ENCODE measurements around the gene HLA-A.
"Not testable (repeated sequence)": the region's sequence is repeated elsewhere in the genome, so short reads cannot be mapped to it uniquely, and the experiment has no call there.

The HLA-A gene

DNA sequence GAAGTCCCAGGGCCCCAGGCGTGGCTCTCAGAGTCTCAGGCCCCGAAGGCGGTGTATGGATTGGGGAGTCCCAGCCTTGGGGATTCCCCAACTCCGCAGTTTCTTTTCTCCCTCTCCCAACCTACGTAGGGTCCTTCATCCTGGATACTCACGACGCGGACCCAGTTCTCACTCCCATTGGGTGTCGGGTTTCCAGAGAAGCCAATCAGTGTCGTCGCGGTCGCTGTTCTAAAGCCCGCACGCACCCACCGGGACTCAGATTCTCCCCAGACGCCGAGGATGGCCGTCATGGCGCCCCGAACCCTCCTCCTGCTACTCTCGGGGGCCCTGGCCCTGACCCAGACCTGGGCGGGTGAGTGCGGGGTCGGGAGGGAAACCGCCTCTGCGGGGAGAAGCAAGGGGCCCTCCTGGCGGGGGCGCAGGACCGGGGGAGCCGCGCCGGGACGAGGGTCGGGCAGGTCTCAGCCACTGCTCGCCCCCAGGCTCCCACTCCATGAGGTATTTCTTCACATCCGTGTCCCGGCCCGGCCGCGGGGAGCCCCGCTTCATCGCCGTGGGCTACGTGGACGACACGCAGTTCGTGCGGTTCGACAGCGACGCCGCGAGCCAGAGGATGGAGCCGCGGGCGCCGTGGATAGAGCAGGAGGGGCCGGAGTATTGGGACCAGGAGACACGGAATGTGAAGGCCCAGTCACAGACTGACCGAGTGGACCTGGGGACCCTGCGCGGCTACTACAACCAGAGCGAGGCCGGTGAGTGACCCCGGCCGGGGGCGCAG, at the start of gene HLA-A:
HLA-A (plus strand) TSS at position 258 of the 778 bp plus-strand sequence; CDS start at position 280, 22 bp downstream.
- peak; percentile 87 to 89 for DNase-seq

DNA sequence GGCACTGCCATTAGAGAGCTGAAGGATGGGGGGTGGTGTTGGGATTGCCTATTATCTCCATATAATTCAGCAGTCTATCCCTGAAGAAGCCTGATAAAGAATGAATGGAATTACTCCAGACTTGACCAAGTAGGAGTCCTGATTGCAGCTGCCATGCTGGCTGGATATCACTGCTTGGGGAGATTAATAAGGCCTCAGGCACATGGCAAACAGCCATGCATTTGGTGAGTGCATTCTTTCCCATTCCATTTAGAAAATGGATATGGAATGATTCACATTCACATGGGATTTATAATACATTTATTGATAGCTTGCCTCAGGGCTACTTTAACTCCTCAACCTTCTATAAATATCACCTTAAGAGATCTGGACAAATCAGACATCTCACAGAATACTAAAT, 49.6 kb upstream of the HLA-A start:
- no peak for DNase-seq

DNA sequence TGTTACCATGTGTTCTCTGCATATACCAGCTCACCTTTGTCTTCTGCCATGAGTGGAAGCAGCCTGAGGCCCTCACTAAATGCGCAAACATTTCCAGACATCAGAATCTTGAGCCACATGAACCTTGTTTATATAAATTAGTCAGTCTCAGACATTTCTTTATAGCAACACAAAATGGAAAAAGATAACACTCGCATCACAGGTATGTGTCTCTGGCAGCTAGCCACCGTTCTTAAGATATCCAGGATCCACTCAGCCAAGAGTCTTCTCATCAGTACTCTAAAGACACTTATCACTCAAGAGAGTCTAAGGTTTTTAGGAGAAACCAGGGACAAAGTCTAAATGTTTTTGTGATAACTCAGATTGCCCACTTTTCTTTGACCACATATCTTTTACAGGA, 43.1 kb upstream of the HLA-A start:
- DNase-seq, result no peak

DNA sequence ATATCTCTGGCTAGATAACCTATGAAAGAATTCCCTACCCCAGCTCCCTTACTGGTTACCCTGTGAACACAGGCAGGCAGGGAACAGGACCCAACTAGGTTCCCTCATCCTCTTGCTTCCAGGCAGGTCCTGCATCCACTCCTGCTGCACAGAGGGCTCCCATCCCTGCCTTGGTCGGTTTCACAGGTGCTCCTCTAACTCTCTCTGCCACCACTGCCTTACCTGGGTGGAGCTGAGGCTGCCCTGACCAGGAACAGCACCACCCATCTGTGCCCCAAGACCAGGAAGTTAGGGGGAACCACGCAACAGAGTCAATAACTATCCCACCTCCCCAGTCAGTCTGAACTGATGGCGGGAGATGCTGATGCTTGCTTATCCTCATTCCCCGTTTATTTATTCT, 37.0 kb upstream of the HLA-A start:
- DNase-seq, result no peak

DNA sequence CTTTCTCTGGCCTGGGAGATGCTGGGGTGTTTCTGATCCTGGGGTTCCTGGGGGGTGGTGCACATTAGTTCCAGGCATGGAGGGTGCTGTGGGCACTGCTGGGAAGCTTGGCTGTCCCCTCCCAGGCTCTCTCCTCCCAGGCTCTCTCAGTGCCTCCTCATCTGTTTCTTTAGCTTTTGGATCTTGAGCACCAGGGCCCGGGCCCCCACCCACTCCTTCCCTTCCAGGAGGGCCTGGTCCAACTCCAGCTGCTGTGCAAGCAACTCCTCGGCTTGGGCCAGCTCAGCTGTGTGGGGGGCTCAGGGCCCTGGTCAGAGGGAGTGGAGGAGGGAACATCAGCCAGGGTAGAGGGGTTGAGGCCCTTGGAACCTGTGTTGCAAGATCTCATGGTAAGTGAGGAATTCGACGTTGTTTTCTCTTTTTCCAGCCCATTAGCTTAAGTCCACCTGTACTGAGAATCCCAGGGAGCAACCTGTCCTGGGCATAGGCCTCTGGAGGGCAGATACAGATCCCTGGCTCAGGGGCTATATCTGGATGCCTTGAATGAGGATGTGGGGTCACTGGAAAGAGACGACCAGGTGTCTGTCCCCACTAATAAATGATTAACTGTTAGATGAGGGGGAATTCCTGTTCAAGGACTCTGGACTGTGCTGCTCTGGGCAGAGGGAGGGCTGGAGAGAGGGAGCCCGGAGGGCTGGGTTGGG, 34.5 kb upstream of the HLA-A start:
- DNase-seq, result no peak

DNA sequence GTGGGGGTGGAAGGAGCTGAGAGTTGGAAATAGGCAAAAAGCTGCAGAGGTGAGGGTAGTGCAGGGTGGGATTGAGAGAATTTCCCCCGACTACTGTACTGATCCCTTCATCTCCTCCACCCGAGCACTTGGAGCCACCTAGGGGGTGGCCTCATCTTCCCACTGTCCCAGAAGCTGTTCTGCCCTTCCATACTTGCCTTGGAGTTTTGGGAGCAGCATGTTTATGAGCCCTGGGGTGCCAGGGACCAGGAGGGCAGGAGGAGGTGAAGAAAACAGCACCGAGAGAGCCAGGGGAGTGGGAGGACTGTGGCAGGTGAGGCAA, 34.0 kb upstream of the HLA-A start:
- no peak for DNase-seq

DNA sequence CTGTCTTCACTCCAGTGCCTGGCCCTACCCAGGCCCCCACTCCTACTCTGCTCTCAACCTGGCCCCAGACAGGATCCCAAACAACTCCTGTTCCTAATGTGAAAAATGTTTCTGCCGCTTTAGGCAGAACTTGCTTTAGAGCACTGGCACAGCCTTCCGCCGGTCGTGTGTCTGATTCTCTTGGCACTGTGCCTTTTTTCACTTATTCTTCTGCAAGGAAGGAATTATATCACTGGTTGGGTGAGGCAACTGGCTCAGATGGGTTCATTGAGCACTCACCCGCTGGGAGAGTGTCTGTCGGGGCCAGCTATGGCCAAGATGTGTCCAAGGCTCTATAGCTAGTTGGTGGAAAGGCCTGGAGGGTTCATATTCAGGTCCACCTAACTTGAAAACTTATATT, 33.6 kb upstream of the HLA-A start:
- no peak for DNase-seq

DNA sequence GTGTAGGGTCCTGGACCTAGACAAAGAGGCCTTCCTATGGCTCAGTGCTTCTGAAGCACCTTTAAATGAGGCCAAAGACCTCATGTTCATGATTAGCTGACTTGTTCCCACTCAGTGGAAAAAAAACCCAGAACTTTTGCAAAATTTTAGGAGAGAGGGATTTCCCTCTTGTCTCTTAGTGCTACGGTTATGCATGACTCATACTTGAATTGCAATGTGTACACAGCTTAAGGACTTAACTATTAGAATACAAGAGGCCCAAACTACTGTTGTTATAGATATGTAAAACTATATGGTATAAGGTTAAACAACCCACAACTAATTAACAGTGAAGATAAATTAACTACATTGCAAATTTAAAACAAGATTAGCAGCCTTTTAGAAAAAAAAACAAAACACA, 32.3 kb upstream of the HLA-A start:
- no peak for DNase-seq

DNA sequence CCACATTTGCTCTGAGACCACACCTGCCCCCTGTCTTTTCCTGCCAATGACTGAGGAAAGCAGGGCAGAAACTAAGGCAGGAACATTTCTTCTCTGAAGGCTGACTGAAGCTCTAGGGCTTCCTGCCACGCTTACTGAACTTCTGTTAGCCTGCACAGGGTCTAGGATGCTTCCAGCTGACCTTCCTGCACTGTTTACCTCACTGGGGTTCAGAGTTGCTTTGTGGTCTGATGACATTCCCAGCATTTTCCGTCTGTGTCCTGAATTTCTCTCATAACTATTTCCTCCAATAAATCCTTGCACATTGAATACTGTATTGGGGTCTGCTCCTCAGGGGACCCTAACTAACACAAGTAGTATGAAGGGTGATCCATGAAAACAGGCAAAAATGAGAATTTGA, 29.5 kb upstream of the HLA-A start:
- no peak for DNase-seq

DNA sequence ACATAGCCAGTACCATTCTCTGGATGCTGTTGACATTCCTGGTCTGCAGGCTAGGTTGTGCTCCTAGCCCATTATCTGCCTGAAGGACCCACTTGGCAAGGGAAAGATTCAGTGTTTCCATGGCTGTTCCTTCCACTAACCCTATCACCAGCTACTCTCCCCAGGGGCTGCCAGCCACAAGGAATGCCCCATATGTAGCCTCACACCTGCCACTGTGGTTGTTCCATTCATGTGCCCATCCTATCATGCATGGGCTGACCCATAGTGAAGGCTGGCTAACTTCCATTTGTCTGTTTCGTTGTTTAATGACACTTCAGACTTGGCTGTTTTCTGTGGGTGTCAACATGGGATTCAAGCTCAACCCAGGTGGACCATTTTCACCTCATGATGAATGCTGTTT, 25.6 kb upstream of the HLA-A start:
- DNase-seq, result no peak

DNA sequence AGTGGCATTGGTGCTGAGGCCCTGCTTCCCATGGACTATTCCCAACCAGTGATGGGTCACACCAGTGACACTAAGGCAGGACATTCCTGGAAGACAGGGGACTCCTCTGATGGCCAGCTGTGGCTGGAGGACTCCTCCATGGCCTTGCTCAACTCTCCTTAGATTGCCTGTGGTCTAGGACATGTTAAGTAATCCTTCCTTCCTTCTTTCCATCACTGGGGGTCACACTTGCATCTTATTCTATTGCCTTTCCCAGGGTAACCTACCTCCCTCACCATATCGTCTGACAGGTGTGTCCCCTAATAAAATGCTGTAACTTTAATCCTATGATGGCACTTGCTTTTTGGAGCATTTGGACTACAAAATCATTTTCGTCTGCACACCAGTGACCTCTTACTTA, 24.5 kb upstream of the HLA-A start:
- DNase-seq, result no peak

DNA sequence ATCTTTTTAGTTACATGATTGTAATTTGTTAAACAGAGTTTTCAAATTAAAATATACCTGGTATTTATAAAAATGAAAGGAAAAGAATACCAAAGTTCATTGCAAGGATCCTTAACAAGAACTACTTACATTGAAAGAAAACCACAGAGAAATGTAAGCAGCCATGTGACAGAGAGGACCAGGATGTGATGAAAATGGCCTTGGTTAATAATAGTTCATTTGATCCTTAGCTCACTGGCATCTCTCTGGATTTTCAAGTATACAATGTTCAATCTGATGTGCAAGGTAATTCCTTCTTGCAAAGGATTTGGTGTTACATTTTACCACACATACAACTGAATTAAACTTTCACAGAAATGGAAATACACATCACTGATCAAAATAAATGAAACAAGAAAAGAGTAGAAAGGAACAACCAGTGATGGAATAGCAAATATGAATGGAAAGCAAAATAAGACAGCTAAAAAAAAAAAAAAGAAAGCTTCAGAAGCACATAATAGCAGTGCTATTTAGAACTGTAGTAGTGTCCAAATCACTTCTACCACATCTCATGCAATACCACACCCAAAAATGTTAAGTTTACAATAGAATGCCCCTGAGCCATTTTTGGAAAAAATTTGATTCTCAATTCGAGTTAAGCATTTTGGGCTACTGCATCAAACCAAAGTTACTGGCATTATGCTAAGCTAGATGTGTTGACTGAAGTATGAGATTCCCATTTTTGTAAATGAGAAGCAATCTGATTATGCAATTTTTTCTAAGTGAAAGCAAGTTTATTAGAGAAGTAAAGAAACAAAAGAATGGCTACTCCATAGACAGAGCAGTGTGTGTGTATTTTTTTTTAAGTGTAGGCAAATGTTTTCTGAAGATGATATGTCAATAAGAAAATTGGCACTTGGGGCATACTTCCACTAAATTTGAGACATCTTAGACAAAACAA, 22.6 kb upstream of the HLA-A start:
- DNase-seq, result no peak

DNA sequence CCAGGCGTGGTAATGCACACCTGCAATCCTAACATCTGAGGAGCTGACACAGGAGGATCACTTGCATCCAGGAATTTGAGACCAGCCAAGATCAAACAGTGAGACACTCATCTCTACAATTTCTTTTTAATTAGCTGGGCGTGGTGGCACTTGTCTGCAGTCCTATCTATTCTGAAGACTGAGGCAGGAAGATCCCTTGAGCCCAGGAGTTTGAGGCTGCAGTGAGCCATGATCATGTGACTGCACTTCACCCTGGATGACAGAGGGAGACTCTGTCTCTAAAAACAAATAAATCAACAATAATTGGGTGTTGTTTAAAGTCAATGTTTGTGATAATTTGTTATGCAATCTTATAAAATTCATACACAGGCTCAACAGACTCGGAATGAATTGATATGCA, 18.0 kb upstream of the HLA-A start:
- DNase-seq, result no peak

DNA sequence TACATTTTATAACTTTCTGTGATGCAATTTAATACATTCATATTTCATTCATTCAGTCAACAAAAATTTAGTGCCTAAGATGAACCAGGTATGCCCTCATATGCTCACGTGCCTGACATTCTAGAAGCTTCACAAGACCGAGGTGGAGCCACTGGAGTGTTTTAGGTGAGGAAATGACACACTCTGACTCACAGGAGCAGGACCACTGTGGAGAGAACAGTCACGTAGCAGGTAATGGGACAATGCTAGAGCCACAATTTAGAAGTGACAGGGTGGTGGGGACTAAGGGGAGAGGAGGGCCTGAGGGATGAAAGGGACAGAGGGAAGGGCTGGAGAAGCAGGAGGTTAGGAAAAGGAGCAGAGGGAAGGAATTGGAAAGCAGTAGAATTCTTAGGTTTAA, 17.6 kb upstream of the HLA-A start:
- DNase-seq, result no peak

DNA sequence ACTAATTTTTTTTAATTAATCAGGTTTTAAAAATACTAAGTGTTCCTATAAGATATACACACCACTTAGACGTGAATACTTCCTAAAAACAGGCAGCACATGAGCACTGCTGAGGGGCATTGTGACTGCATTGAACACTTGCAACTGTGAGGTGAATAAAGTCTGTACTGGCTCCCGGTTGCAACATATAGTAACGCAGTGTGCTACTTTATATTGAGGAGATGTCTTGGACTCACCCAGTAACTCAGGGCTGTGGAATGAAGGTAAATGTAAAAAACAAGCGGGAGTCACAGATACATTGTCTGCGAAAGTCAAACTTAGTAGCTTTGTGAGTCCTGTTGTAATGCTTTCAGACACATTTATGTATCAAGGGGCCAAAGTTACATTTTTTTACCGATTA, 17.0 kb upstream of the HLA-A start:
- DNase-seq, result no peak

DNA sequence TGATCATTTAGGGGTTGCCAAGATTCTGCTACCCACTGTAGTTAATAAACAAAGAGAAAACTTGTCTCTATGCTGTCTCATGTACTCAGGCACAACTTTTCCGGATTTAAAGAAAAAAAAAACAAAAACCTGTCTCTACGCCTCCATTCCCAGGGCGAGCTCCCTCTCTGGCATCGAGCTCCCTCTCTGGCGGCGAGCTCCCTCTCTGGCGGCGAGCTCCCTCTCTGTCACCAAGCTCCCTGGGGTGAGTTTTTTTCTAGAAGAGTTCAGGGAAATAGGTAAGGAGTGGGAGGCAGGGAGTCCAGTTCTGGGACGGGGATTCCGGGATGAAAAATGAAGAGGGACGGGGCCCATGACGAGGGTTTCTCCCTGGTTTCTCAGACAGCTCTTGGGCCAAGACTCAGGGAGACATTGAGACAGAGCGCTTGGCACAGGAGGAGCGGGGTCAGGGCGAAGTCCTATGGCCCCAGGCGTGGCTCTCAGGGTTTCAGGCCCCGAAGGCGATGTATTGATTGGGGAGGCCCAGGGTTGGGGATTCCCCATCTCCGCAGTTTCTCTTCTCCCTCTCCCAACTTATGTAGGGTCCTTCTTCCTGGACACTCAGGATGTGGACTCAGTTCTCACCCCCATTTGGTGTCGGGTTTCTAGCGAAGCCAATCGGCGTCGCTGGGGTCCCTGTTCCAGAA, 16.5 kb upstream of the HLA-A start:
- no peak for DNase-seq

DNA sequence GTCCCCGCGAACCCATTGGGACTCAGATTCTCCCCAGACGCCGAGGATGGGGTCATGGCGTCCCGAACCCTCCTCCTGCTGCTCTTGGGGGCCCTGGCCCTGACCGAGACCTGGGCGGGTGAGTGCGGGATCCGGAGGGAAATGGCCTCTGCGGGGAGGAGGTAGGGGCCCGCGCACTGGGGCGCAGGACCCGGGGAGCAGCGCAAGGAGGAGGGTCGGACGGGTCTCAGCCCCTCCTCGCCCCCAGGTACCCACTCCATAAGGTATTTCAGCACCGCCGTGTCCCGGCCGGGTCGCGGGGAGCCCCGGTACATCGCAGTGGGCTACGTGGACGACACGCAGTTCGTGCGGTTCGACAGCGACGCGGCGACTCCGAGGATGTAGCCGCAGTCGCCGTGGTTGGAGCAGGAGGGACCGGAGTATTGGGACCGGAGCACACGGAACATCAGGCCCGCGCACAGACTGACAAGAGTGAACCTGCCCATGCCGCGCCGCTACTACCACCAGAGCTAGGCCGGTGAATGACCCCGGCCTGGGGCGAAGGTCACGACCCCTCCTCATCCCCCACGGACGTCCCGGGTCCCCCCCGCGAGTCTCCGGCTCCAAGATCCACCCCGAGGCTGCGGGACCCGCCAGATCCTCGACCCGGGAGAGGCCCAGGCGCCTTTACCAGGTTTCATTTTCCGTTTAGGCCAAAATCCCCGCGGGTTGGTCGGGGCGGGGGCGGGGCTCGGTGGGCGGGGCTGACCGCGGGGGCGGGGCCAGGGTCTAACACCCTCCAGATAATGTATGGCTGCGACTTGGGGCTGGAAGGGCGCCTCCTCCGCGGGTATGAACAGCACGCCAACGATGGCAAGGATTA, 15.7 kb upstream of the HLA-A start:
- no peak for DNase-seq

DNA sequence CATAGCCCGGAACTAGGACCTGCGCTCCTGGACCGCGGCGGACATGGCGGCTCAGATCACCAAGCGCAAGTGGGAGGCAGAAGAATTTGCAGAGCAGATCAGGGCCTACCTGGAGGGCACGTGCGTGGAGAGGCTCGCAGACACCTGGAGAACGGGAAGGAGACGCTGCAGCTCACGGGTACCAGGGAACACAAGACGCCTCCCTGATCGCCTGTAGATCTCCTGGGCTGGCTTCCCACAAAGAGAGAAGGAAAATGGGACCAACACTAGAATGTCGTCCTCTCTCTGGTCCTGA, 15.1 kb upstream of the HLA-A start:
- no peak for DNase-seq

DNA sequence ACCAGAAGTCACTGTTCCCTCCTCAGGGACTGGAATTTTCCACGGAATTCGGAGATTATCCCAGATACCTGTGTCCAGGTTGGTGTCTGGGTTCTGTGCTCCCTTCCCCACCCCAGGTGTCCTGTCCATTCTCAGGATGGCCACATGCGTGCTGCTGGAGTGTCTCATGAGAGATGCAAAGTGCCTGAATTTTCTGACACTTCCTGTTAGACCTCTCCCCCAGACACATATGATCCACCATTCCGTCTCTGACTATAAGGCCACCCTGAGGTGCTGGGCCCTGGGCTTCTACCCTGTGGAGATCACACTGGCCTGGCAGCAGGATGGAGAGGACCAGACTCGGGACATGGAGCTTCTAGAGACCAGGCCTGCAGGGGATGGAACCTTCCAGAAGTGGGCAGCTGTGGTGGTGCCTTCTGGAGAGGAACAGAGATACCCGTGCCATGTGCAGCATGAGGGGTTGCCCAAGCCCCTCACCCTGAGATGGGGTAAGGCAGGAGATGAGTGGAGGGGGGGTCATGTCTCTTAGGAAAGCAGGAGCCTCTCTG, 14.4 kb upstream of the HLA-A start:
- no peak for DNase-seq

DNA sequence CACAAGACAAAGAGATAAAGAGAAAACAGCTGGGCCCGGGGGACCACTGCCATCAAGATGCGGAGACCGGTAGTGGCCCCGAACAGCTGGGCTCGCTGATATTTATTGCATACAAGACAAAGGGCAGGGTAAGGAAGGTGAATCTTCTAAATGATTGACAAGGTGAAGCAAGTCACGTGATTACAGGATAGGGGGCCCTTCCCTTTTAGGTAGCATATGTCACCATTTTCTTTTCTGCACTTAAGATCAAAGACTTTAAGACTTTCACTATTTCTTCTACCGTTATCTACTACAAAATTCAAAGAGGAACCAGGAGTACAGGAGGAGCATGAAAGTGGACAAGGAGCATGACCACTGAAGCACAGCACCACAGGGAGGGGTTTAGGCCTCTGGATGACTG, 12.3 kb upstream of the HLA-A start:
- DNase-seq, result not testable (repeated sequence)

DNA sequence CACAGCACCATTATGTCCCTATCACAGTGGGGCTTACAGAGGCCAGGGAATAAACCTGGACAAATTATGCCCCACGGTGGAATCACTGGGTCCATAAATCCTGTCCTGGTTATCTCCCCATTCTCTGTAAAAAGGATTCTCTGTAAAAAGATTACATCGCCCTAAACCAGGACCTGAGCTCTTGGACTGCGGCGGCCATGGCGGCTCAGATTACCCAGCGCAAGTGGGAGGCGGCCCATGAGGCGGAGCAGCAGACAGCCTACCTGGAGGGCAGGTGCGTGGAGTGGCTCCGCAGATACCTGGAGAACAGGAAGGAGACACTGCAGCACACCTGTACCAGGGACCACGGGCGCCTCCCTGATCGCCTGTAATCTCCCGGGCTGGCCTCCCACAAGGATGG, 8.4 kb upstream of the HLA-A start:
- no peak for DNase-seq

Measured in SHP77 (cell line).